CD14-positive monocyte (primary cell): Measurements from ENCODE around the gene SIX1. TPM values are rescaled to one million over a fixed set of nuclear protein-coding genes. Genes with fewer than 3 reads are reported as not detected.

Experiments
- DNase-seq, 3 donors: peaks; one replicate each; pipeline ENCODE4 v3.0.0-alpha.2; 2011 to 2022
- H2AFZ ChIP-seq: 2 replicates; pipeline ENCODE4 v1.6.0; 2012; ENCODE audit warnings: mild to moderate bottlenecking, low read depth, low read length, inconsistent platforms; ENCODE audit not compliant: insufficient read depth, poor library complexity, severe bottlenecking
- H3K27ac ChIP-seq, 2 donors: 1 replicate in 1 of 2; 2 replicates in 1 of 2; pipeline ENCODE4 v1.5.1; 2012 to 2013; ENCODE audit warnings: low read length in 2 of 2, control low read depth in 1 of 2, inconsistent platforms in 1 of 2, low read depth in 1 of 2, mild to moderate bottlenecking in 1 of 2
- H3K27me3 ChIP-seq, 2 donors: one replicate each; pipeline versions ENCODE4 v1.6.0 to v1.6.1; 2011 to 2013; ENCODE audit warnings: low read length in 2 of 2; ENCODE audit not compliant: control insufficient read depth in 2 of 2, insufficient read depth in 2 of 2
- H3K36me3 ChIP-seq, 2 donors: replicated peaks in 1 of 2; 1 replicate in 1 of 2; 2 replicates in 1 of 2; pipeline versions ENCODE4 v1.5.1 to v1.6.1; 2012 to 2013; ENCODE audit warnings: low read length in 2 of 2, control low read depth in 1 of 2, inconsistent platforms in 1 of 2, mild to moderate bottlenecking in 1 of 2; ENCODE audit not compliant: insufficient read depth in 2 of 2, control insufficient read depth in 1 of 2
- H3K4me1 ChIP-seq, 2 donors: 1 replicate in 1 of 2; 2 replicates in 1 of 2; pipeline versions ENCODE4 v1.5.1 to v1.6.1; 2012 to 2013; ENCODE audit warnings: low read length in 2 of 2, control low read depth in 1 of 2, inconsistent platforms in 1 of 2, mild to moderate bottlenecking in 1 of 2, moderate library complexity in 1 of 2; ENCODE audit not compliant: insufficient read depth in 2 of 2, control insufficient read depth in 1 of 2
- H3K4me2 ChIP-seq: replicated peaks from 2 replicates; pipeline ENCODE3; 2012; ENCODE audit warnings: low read length, moderate library complexity, mild to moderate bottlenecking; ENCODE audit not compliant: poor library complexity, severe bottlenecking; ENCODE audit errors: extremely low read depth
- H3K4me3 ChIP-seq, 3 experiments: fragments of 200-600 bp in 1 of 3; sonication (generic) in 1 of 3; replicated peaks in 1 of 3; 1 replicate in 2 of 3; 2 replicates in 1 of 3; pipeline ENCODE4 v1.5.1; 2011 to 2013; ENCODE audit warnings: low read length in 3 of 3, mild to moderate bottlenecking in 3 of 3, control low read depth in 2 of 3, low read depth in 2 of 3, inconsistent platforms in 1 of 3, moderate library complexity in 1 of 3
- H3K79me2 ChIP-seq: 2 replicates; pipeline ENCODE4 v1.6.0; 2012; ENCODE audit warnings: mild to moderate bottlenecking, control low read depth, inconsistent platforms, low read length, moderate library complexity; ENCODE audit not compliant: insufficient read depth
- H3K9ac ChIP-seq: 2 replicates; pipeline ENCODE4 v1.6.0; 2017; ENCODE audit warnings: low read length, mild to moderate bottlenecking; ENCODE audit not compliant: insufficient read depth, poor library complexity, severe bottlenecking
- H3K9me3 ChIP-seq, 2 donors: replicated peaks in 1 of 2; 1 replicate in 1 of 2; 2 replicates in 1 of 2; pipeline versions ENCODE4 v1.5.1 to v1.6.1; 2012 to 2013; ENCODE audit warnings: low read length in 2 of 2, control low read depth in 1 of 2; ENCODE audit not compliant: control insufficient read depth in 1 of 2, insufficient read depth in 1 of 2
- H4K20me1 ChIP-seq: 2 replicates; pipeline ENCODE4 v1.6.0; 2012; ENCODE audit warnings: mild to moderate bottlenecking, low read length, control low read depth, moderate library complexity; ENCODE audit not compliant: insufficient read depth
- H3K27ac Mint-ChIP-seq, 7 donors: one replicate each; pipeline ENCODE4 v1.8.0; 2020; ENCODE audit warnings: mild to moderate bottlenecking in 7 of 7, mixed read lengths in 7 of 7, moderate library complexity in 6 of 7, inconsistent platforms in 2 of 7
- H3K27me3 Mint-ChIP-seq, 3 donors: one replicate each; pipeline ENCODE4 v1.8.0; 2021 to 2022; ENCODE audit warnings: low read depth in 3 of 3, mild to moderate bottlenecking in 3 of 3, mixed read lengths in 3 of 3, moderate library complexity in 3 of 3, inconsistent platforms in 1 of 3
- H3K36me3 Mint-ChIP-seq, 2 donors: one replicate each; pipeline ENCODE4 v1.8.0; 2020; ENCODE audit warnings: mixed read lengths in 2 of 2, inconsistent platforms in 1 of 2, mild to moderate bottlenecking in 1 of 2
- H3K4me1 Mint-ChIP-seq: one replicate; pipeline ENCODE4 v1.8.0; 2020; ENCODE audit warnings: mild to moderate bottlenecking, mixed read lengths
- H3K4me3 Mint-ChIP-seq, 2 donors: one replicate each; pipeline ENCODE4 v1.8.0; 2020; ENCODE audit warnings: mild to moderate bottlenecking in 2 of 2, mixed read lengths in 2 of 2, moderate library complexity in 1 of 2
- H3K9me3 Mint-ChIP-seq, 7 donors: one replicate each; pipeline ENCODE4 v1.8.0; 2020 to 2022; ENCODE audit warnings: mixed read lengths in 7 of 7, mild to moderate bottlenecking in 6 of 7, moderate library complexity in 6 of 7, inconsistent platforms in 2 of 7
- CTCF ChIP-seq: fragments of 200-600 bp; IDR thresholded peaks from one replicate; pipeline ENCODE4 v1.8.0; 2022; ENCODE audit warnings: antibody characterized with exemption, mild to moderate bottlenecking
- WGBS: methylation state at CpG from one replicate; pipeline ENCODE4 v1.1.5; 2013; ENCODE audit warnings: missing lambda C conversion rate; ENCODE audit not compliant: insufficient coverage; 5-methylcytosine and 5-hydroxymethylcytosine counted together
- intact Hi-C, 2 donors: fragments of 100-400 bp; cut with micrococcal nuclease; formaldehyde crosslinking; loops; one replicate each; pipeline versions ENCODE4 v1.15.0 to v1.15.1; 2023
- polyA plus RNA-seq, 3 donors: library from polyadenylated mRNA; depleted of rRNA in 1 of 3; unstranded in 2 of 3; stranded (reverse) in 1 of 3; fragments of 300-500 nt in 2 of 3; fragments of >200 nt in 1 of 3; fragmentation: Illumina TruSeq in 2 of 3; gene quantifications; 1 replicate in 2 of 3; 2 replicates in 1 of 3; pipeline ENCODE4 v1.2.3, GENCODE V29; 2012 to 2021

SIX1 gene
- polyA plus RNA-seq, 3 donors = not detected

GRCh38 chr14:60668431-60669112 is 19.3 kb upstream of the SIX1 start:
- Histone ChIP-seq H3K36me3 (no peaks in the 10 kb centered on the region), H2AFZ (no peak overlapping the region), H3K27ac (no peak overlapping the region), H3K9me3 (no peaks in the 10 kb centered on the region), H3K4me2 (no peak overlapping the region), H3K4me1 (no peaks in the 10 kb centered on the region), H3K9ac (no peak overlapping the region), H4K20me1 (no peaks in the 10 kb centered on the region), H3K4me3 (no peak overlapping the region), H3K27me3 (peaks cover 8 to 28% of the 10 kb centered on the region in 2 donors), H3K79me2 (no peaks in the 10 kb centered on the region)
- no CpG with 5 or more reads among the region's 5 CpGs for WGBS
- H3K4me3 Mint-ChIP-seq = no peak overlapping the region
- H3K4me1 Mint-ChIP-seq = no peaks in the 10 kb centered on the region
- no peak for DNase-seq
- no peak overlapping the region for H3K27ac Mint-ChIP-seq
- intact Hi-C loops = no loop called here
- TF ChIP-seq CTCF = no peak
- H3K27me3 Mint-ChIP-seq = peaks cover 20 to 41% (median 20%) of the 10 kb centered on the region in 3 donors
- H3K9me3 Mint-ChIP-seq = peaks cover 0 to 11% (median 1%) of the 10 kb centered on the region in 7 donors
- no peaks in the 10 kb centered on the region for H3K36me3 Mint-ChIP-seq

GRCh38 chr14:60665177-60665550 is 15.9 kb upstream of the SIX1 start:
- H3K9me3 Mint-ChIP-seq = peaks cover 0 to 7% (median 0%) of the 10 kb centered on the region in 7 donors
- H3K4me3 Mint-ChIP-seq = no peak overlapping the region
- no peak for TF ChIP-seq CTCF
- no peaks in the 10 kb centered on the region for H3K36me3 Mint-ChIP-seq
- Histone ChIP-seq H4K20me1 (no peaks in the 10 kb centered on the region), H3K27ac (no peak overlapping the region), H2AFZ (no peak overlapping the region), H3K79me2 (no peaks in the 10 kb centered on the region), H3K9ac (no peak overlapping the region), H3K27me3 (peaks cover 12 to 48% of the 10 kb centered on the region in 2 donors), H3K4me2 (no peak overlapping the region), H3K4me1 (peaks cover 0 to 7% of the 10 kb centered on the region in 2 donors), H3K36me3 (no peaks in the 10 kb centered on the region), H3K9me3 (no peaks in the 10 kb centered on the region), H3K4me3 (no peak overlapping the region)
- peaks cover 30 to 58% (median 36%) of the 10 kb centered on the region in 3 donors for H3K27me3 Mint-ChIP-seq
- H3K4me1 Mint-ChIP-seq = peaks cover 5% of the 10 kb centered on the region
- no peak overlapping the region for H3K27ac Mint-ChIP-seq
- intact Hi-C loops = no loop called here
- DNase-seq = no peak
- WGBS = 100% methylated on average over 1 of the region's 3 CpGs
